Breast epithelium (tissue), 3 donors: Measurements from ENCODE around the gene PYGO2.

ENCODE experiments used
- CTCF ChIP-seq, 3 donors: fragments of 450-650 bp; IDR thresholded peaks; one replicate each; pipeline ENCODE4 v1.5.1; 2016 to 2017; ENCODE audit warnings: antibody characterized with exemption in 3 of 3, mild to moderate bottlenecking in 3 of 3, moderate library complexity in 3 of 3
- POLR2A ChIP-seq: fragments of 450-650 bp; IDR thresholded peaks from one replicate; pipeline ENCODE4 v1.6.1; 2016; ENCODE audit warnings: antibody characterized with exemption, mild to moderate bottlenecking, moderate library complexity

GRCh38 chr1:155007251-155007828, 45.8 kb upstream of the PYGO2 start:
- TF ChIP-seq CTCF (IDR thresholded peaks at IDR 0.05) (no peak), POLR2A (no peak)
